8988T (cell line): Measurements from ENCODE around the gene AP3B2.

Experiments used
- DNase-seq: peaks from one replicate; pipeline ENCODE4 v3.0.0; 2011

The AP3B2 gene

GRCh38 chr15:82689147-82689546 is 20.5 kb downstream of the AP3B2 start:
- DNase-seq = no peak

GRCh38 chr15:82688691-82689090 is 21.0 kb downstream of the AP3B2 start:
- DNase-seq = no peak

GRCh38 chr15:82681371-82681770 is 28.3 kb downstream of the AP3B2 start:
- DNase-seq = no peak

GRCh38 chr15:82680200-82681102 is 29.2 kb downstream of the AP3B2 start:
- DNase-seq = no peak

DNA sequence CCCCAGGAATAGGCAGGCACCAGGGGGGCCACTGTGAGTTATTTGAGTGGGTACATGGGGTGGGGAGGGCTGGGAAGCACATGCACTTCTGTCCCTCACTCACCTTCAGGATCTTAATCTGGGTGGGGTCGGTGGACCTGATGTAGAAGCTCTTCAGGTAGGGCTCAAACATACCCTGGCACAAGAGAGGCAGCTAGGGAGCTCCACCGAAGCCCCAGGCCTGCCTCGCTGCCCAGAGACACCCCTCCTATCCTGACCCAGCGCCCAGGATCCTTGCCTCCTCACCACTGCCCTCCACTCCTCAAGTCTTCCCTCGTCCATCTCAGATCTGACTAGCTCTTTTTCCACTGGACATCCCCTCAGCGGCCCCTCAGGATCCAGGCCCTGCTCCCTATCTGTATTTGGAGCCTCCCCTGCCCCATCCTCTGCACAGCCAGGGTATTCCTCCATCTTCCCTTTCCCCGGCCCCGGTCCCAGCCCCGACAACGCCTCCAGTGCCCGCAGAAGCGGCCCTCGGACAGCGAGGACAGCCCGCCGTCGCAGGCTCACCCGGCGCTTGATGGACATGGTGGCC is 30.0 kb downstream of the AP3B2 start:
- DNase-seq = no peak

DNA sequence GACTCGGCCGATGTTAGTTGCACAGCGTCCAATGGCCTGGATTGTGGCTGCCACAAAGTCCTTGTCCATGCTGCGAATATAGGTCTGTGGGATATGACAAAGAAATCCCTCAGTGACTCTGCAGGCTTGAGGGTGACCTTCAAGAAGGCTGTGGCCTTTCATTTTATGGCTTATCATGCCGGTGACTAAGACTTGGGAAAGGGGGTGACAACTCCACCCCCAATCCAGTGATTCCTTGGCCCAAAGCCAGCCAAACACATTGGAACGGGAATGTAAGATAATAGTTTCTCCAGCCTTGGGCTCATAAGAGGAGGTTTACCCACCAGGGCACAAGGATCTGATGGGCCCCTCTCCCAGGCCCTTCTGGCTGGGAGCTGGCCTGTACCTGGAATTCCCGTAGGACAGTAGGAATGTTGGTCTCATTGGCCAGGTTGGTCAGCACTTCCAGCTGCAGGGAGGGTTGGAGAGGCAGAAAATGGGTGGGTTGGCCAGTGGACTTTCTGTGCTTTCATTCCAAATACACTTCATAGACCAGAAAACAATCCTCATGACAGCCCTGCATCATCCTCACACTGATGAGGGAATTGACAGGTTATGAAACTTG is 31.9 kb downstream of the AP3B2 start:
- no peak for DNase-seq

GRCh38 chr15:82674873-82675272 is 34.8 kb downstream of the AP3B2 start:
- DNase-seq = no peak

DNA sequence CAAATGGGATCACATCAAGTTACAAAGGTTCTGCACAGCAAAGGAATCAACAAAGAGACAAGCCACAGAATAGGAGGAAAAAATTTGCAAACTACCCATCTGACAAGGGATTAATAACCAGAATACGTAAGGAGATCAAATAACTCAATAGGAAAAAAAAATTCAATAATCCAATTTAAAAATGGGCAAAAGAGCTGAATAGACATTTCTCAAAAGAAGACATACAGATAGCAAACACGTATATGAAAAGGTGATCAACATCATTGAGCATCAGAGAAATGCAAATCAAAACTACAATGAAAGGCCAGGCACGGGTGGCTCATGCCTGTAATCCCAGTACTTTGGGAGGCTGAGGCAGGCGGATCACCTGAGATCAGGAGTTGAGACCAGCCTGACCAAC is 39.0 kb downstream of the AP3B2 start:
- no peak for DNase-seq

DNA sequence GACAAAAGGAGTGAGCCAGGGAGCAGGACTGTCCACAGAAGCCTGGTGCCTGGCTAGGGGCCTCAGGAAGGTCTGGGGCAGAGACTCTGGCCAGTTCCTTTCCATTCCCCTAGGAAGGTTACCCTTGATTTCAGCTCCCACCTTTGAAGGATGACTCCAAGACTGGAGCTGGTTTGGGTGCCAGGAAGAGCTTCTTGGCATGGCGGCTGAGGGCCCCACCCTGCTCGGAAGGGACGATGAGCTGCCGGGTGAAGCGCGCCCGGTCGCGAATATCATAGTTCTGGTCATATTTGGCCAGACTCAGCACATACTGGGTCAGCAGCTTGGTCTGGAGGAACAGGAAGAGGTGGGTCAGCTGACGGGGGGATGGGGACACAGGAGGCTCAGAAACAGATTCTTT is 43.1 kb downstream of the AP3B2 start:
- no peak for DNase-seq

GRCh38 chr15:82664021-82664420 is 45.7 kb downstream of the AP3B2 start:
- DNase-seq = no peak

DNA sequence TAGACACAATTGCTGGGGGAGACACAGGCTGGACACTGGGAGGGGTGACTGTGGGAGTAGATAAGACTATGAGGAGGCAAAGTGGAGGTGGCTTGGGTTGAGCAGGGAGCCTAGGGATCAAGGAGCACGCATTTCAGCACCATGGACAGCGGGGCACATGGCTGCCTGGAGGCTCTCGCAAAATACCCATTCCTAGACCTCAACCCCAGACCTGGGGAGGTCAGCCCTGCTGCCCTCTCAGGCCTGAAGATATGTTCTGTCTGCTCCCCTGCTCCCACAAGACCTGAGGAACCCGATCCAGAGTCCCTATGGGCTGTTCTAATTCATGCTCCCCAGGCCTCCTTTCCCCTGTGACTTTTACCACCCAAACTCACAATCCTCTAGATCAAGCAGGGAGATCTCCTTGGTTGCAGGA is 46.5 kb downstream of the AP3B2 start:
- no peak for DNase-seq

- no peak for DNase-seq
These were observed 47.0 kb downstream of the AP3B2 start for GRCh38 chr15:82662641-82663040.

GRCh38 chr15:82660378-82660777 is 49.3 kb downstream of the AP3B2 start:
- DNase-seq = no peak

GRCh38 chr15:82656641-82657266 is 52.9 kb downstream of the AP3B2 start:
- no peak for DNase-seq

GRCh38 chr15:82655606-82656005 is 54.1 kb downstream of the AP3B2 start:
- DNase-seq = no peak

GRCh38 chr15:82653483-82654168 is 56.0 kb downstream of the AP3B2 start:
- DNase-seq = no peak

DNA sequence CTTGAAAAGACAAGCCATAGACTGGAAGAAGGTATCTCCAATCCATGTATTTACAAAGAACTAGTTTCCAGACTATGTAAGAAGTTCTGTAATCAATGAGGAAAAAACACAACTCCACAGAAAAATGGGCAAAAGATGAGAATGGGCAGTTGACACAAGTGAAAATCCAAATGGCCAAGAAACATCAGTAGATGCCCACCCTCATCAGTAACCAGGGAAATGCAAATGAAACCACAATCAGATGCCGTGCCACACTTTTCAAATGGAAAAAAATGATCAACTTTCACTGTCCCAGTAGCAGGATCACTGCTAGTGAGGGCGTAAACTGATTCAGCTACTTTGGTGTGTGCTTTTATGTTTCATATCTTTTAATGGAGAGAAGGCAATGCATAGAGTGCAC is 58.0 kb downstream of the AP3B2 start:
- DNase-seq = no peak

GRCh38 chr15:82650046-82650670 is 59.5 kb downstream of the AP3B2 start:
- no peak for DNase-seq

DNA sequence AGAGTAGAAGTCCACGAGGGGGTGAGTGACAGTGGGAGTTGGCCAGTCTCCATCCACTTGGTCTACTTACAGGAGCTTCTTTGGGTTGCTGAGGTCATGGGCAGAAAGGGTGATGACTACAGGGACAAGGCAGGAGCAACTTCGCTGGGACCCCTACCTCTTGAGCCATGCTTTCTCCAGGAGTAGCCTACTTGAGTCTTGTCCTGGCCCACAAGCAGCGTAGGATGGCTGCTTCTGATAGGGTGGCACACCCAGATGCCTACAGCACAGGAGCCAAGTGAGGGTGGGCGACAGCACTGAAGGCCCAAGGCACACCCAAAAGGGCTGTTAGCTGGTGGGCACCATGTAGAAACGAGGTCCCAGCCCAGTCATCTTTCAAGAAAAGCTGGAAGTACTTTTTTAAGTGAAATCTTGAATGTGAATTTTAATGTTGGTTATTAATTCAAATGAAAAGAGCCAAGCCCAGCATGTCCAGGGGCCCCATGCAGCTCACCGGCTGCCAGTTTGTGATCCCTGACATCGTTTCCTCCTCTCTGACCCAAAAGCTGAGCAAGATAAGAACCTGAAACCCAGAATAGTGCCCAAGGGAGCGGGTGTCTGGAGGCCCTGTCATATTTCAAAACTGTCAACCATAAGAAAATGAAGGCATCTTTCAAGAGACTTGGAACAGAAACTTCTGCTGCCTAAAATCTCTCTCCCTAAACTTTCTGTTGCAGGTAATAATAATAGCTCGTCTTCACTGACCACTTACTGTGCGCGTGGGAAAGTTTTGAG is 60.3 kb downstream of the AP3B2 start:
- DNase-seq = no peak

DNA sequence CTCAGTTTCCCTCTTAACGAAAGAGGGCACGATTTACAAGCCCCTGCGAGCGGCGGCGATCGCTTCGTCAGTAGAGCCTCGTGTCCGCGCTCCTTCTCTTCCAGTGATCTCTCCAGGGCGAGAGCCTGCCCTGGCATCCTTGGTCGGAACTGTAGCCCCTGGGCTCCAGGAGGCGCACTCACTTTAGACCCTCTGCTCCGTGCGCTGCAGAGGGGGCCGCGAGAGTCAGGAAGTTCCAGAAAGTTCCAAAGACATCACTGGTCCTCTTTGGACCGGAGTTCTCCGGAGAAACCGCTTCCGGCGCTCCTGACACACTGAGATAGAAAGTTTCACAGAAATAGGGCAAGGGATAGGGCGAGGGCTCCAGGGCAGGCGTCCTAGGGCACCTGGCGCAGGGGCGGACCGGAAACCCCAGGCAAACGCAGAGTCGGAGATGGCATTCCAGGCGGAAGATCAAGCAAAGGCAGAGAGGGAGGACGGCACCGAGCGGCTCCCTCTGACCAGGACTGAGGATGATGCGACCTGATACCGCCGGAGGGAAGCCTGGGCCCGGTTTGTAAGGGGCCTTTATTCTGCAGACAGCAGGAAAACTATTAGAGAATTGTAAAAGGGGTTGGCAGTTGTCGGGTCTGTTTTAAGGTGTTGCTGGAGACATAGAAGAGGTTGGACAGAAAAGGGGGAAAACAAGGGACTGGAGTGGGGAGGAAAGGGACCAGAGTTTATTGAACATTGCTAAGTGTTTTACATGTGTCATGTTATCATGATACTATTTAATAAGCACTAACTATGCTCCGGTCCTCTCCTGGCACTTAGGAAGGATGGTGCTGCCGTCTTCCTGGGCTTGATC is 61.2 kb downstream of the AP3B2 start:
- DNase-seq = no peak

- DNase-seq = no peak
These were observed 61.8 kb downstream of the AP3B2 start for GRCh38 chr15:82647835-82648256.
